Rectal smooth muscle tissue (tissue), 1 donor: Measurements from ENCODE around the gene PTPRU.
"Not testable (repeated sequence)": the region's sequence is repeated elsewhere in the genome, so short reads cannot be mapped to it uniquely, and the experiment has no call there.

Experiments used
- H3K27ac ChIP-seq: one replicate; pipeline ENCODE4 v1.7.0; 2013; ENCODE audit warnings: low read depth, low read length, inconsistent platforms
- H3K27me3 ChIP-seq: one replicate; pipeline ENCODE4 v1.7.0; 2013; ENCODE audit warnings: low read length; ENCODE audit not compliant: control insufficient read depth, insufficient read depth
- H3K36me3 ChIP-seq: one replicate; pipeline ENCODE4 v1.7.0; 2013; ENCODE audit warnings: low read length; ENCODE audit not compliant: control insufficient read depth, insufficient read depth
- H3K4me1 ChIP-seq: one replicate; pipeline ENCODE4 v1.7.0; 2013; ENCODE audit warnings: low read length; ENCODE audit not compliant: control insufficient read depth, insufficient read depth
- H3K4me3 ChIP-seq: one replicate; pipeline ENCODE4 v1.7.0; 2013; ENCODE audit warnings: low read length
- H3K9ac ChIP-seq: one replicate; pipeline ENCODE4 v1.7.0; 2013; ENCODE audit warnings: low read length

The PTPRU gene

DNA sequence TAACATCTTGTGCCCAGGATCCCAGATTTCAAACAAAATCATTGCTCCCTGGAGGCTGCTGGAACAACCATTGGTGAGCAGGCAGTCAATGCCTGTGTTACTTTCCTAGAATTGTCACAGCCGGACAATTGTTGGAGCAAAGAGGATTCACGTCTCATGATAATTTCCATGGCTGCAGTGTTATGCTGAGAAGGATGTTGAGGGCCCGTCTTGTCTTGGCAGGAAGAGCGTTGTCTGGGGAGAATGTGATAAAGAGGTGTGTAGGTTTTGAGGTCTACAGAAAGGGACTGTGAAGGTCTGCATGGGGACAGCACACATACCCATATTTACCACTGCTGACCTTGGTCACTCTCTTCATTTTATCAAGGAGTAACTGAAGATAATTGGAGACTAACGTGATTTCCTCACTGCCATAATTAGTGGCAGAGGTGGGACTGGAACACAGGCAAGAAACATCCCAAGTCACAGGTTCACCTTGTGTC is 11.9 kb upstream of the PTPRU start:
- Histone ChIP-seq H3K27me3 (no peaks in the 10 kb centered on the region), H3K4me3 (no peak overlapping the region), H3K9ac (no peak overlapping the region), H3K36me3 (no peaks in the 10 kb centered on the region), H3K4me1 (no peaks in the 10 kb centered on the region), H3K27ac (no peak overlapping the region)

- H3K4me1 ChIP-seq: peaks cover 7% of the 10 kb centered on the region
- H3K27me3 ChIP-seq: no peaks in the 10 kb centered on the region
- H3K9ac ChIP-seq: no peak overlapping the region
- no peak overlapping the region for H3K27ac ChIP-seq
- no peaks in the 10 kb centered on the region for H3K36me3 ChIP-seq
- H3K4me3 ChIP-seq: no peak overlapping the region
These were observed 11.0 kb upstream of the PTPRU start for GRCh38 chr1:29225361-29225760.

- Histone ChIP-seq H3K9ac (no peak overlapping the region), H3K36me3 (no peaks in the 10 kb centered on the region), H3K4me3 (no peak overlapping the region), H3K27me3 (no peaks in the 10 kb centered on the region), H3K27ac (no peak overlapping the region), H3K4me1 (peaks cover 13% of the 10 kb centered on the region)
These were observed 8.8 kb upstream of the PTPRU start for GRCh38 chr1:29227511-29227910.

DNA sequence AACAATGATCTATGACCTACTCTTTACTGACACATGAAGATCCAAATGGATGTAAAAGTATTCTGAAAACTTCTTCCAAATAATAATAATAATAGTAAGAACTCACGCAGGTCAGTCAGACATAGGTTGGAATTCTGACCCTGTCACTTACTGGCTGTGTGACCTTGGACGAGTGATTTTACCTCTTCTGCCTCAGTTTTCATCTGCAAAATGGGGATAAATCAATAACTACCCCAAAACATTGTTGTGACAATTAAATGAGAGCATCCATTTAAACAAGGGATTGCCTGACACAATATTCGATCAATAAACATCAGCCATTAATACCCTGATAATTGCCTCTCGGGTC is 6.1 kb upstream of the PTPRU start:
- peak overlapping the region; percentile 96 for H3K4me3 ChIP-seq
- H3K27ac ChIP-seq: peak overlapping the region; percentile 57
- no peaks in the 10 kb centered on the region for H3K27me3 ChIP-seq
- no peaks in the 10 kb centered on the region for H3K36me3 ChIP-seq
- H3K9ac ChIP-seq: peak overlapping the region; percentile 85
- peaks cover 13% of the 10 kb centered on the region for H3K4me1 ChIP-seq

DNA sequence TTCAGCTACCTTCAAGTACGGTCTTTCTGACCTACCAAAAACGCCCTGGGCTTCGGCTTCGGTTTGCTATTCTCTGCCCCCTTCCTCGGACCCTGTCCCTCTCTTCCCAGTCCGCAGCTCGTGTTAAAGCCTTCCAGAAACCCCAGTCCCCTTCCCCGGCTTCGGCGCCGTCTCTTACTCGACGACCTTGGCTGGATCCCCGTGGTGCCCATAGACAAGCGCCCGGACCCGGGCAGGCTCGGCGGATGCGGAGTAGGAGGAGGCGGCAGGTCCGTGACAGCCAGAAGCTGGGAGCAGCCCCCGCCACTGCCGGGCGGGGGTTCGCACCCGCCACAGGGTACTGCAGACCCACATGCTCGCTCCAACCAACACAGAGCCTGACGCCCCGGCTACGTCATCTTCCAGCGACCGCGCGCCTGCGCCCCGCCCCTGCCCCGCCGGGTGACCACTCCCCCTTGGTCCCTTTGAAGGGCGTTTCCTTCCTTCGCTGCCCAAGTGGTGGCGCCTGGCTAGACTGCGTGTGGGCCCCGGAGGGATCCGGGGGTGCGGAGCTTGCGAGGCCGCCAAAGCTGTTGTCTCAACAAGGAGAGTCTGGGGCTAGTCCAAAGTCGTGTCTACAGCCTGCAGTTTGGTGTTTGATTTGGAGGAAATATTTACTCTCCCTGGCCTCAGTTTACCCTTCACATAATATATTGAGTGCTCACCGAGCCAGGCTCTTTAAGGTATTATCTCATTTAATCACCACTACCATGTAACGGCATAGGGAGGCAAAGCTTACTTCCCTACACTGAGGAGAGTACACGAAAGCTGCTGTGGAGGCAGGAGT is 5.6 kb upstream of the PTPRU start, which contains the start of gene MECR:
Gene MECR (minus strand): TSS at position 382 of the 826 bp plus-strand sequence. CDS start 28 bp downstream, at position 354.
- Histone ChIP-seq H3K9ac (peak within 1 kb of the TSS; percentile 85), H3K4me1 (peaks cover 13% of the 10 kb centered on the region), H3K36me3 (no peaks in the 10 kb centered on the region), H3K4me3 (peak within 1 kb of the TSS; percentile 96), H3K27me3 (no peaks in the 10 kb centered on the region), H3K27ac (peak within 1 kb of the TSS; percentile 57)

GRCh38 chr1:29232387-29232786 is 3.9 kb upstream of the PTPRU start:
- no peak overlapping the region for H3K27ac ChIP-seq
- peaks cover 15% of the 10 kb centered on the region for H3K4me1 ChIP-seq
- H3K36me3 ChIP-seq: no peaks in the 10 kb centered on the region
- H3K9ac ChIP-seq: no peak overlapping the region
- H3K4me3 ChIP-seq: no peak overlapping the region
- peaks cover 10% of the 10 kb centered on the region for H3K27me3 ChIP-seq

DNA sequence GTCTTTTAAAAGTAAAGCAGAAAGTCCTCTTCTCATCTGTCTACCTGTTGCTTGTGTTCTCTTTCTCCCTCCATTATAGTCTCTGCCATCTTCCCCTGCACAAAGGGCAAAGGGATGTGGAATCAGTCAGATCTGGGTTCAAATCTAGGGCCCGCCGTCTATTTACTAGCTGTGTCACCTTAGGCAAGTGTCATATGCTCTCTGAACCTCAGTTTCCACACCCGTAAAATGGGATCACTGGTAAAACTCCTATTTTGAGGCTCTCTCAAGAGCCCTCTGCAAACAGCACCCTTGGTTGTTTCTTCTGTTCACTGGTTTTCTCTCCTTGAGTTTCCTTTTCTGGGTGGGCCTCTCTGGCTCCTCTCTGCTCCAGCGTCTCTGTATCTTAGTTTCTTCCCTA is 2.6 kb upstream of the PTPRU start:
- Histone ChIP-seq H3K27me3 (peaks cover 12% of the 10 kb centered on the region), H3K4me1 (peaks cover 15% of the 10 kb centered on the region), H3K27ac (no peak overlapping the region), H3K4me3 (no peak overlapping the region), H3K9ac (no peak overlapping the region), H3K36me3 (no peaks in the 10 kb centered on the region)

DNA sequence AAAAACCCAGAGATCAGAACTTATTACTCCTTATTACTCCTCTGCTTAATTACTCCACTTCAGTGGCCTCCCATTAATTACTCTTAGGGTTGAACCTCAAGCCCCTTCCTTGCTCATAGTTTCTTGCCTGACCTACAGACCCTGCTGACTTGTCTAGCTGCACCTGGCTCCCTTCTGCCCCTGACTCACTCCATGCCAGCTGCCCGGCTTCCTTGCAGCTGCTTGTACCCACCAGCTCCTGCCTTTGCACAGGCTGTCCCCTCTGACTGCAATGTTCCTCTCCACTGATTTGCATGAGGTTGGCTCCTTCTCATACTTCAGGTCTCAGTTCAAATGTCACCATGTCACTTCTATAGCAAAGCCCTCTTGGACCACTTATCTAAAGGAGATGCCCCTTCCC is 1.9 kb upstream of the PTPRU start:
- Histone ChIP-seq H3K27ac (no peak overlapping the region), H3K9ac (no peak overlapping the region), H3K27me3 (peaks cover 13% of the 10 kb centered on the region), H3K4me1 (peaks cover 15% of the 10 kb centered on the region), H3K36me3 (no peaks in the 10 kb centered on the region), H3K4me3 (no peak overlapping the region)

- not testable (repeated sequence) for H3K4me3 ChIP-seq, H3K27ac ChIP-seq, H3K36me3 ChIP-seq, H3K9ac ChIP-seq
- Histone ChIP-seq H3K4me1 (peaks cover 11% of the 10 kb centered on the region), H3K27me3 (peaks cover 13% of the 10 kb centered on the region)
These were observed 1.4 kb upstream of the PTPRU start for GRCh38 chr1:29234881-29235280.

DNA sequence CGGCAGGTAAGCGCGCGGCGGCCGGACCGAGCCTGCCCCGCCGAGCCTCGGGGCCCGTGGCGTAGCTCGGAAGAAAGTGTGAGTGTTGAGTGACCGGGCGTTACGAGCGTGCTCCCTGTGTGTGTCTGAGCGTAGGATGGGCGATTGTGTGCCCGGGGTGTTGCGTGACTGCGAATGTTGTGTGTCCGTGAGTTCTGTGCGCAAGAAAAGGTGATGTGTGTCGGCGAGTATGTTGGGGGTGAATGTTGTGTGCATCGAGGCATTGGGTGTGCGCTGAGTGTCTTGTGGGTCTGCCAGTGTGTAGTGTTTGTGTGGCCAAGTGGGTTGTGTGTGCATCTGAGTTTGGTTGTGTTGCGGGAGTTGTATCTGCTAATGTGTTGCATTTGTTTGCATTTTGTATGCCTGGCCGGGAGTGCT is 398 bp downstream of the PTPRU start:
- H3K27me3 ChIP-seq: peaks cover 13% of the 10 kb centered on the region
- peak overlapping the region; percentile 81 for H3K4me3 ChIP-seq
- no peaks in the 10 kb centered on the region for H3K36me3 ChIP-seq
- peak overlapping the region; percentile 13 for H3K9ac ChIP-seq
- no peak overlapping the region for H3K27ac ChIP-seq
- peaks cover 2% of the 10 kb centered on the region for H3K4me1 ChIP-seq

DNA sequence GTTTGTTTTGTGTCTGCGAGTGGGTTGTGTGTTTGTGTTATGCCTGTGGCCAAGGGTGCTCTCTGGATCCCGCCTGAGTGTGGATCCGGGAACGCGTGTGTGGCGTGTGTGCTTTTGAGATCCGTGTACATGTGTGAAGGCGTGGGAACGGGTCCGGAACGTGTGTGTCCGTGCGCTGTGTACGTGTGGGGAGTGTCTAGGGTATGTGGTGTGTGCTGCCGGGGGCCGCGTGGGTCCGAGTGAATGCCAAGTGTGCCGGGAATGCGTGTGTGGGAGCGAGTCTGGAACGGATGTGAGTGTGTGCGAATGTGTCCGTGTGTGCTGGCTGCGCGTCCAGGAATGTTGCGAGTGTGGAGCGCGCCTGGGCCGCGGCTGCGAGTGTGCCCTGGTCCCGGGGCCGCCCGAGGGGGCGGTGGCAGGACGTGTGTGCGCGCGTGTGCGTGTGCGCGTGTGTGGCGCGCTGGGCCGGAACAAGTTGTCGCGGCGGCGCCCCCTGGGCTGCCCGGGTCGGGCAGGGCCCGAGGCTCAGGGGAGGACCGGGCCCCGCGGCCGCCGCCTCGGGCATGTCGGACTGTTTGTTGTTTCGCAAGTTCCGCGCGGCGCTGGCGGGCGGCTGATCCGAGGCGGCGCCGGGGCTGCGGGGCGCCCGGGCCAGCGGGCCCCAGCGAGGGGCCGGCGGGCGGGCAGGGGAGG is 953 bp downstream of the PTPRU start:
- Histone ChIP-seq H3K4me1 (peaks cover 2% of the 10 kb centered on the region), H3K27me3 (peaks cover 13% of the 10 kb centered on the region), H3K4me3 (peak overlapping the region; percentile 81), H3K36me3 (no peaks in the 10 kb centered on the region), H3K9ac (no peak overlapping the region), H3K27ac (no peak overlapping the region)

DNA sequence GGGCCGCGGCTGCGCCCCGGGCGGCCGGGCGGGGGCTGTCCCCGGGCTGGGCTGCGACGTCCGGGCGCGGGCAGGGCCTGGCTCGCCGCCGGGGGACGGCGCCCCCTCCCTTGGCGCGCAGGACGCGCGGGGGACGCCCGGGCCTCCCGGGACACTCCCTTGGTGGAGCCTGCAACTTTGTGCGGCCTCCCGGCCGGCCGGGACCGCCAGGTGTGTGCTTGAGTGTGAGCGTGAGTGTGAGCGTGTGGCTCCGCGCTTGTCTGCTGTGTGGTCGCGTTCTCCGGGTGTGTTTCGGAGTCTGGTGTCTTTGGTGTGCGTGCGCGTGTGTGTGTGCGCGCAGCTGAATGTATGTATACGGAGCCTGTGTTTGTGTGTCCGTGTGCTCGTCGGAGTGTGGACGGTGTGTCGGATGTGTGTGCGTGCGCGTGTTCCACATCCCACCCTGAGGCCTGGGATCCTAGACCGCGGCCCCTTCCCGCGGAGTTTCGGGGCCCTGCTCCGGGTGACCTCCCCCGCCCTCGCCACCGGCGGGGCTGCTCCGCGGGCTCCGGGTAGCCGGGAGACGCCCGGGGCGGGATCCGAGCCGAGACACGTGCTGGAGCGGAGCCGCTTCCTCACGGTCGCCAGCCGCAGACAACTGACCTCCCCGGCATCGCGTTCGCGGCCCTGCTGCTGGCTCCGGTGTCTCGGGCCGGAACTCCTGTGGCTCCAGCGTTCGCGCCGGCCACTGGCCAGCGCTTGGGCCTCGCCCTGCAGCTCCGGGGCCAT is 1.7 kb downstream of the PTPRU start:
- no peaks in the 10 kb centered on the region for H3K36me3 ChIP-seq
- H3K9ac ChIP-seq: no peak overlapping the region
- peak overlapping the region; percentile 65 for H3K4me3 ChIP-seq
- peaks cover 13% of the 10 kb centered on the region for H3K27me3 ChIP-seq
- H3K27ac ChIP-seq: no peak overlapping the region
- peaks cover 2% of the 10 kb centered on the region for H3K4me1 ChIP-seq
